LHCN-M2 (cell line): ENCODE measurements around the gene DCAF7. TPM values are rescaled to one million over a fixed set of nuclear protein-coding genes. Genes with fewer than 3 reads are reported as not detected.

Experiments
- DNase-seq: peaks from one replicate; pipeline ENCODE4 v3.0.0-alpha.2; 2012; ENCODE audit warnings: low read depth
- total RNA-seq: library from RNA; depleted of rRNA; stranded (reverse); fragments of >200 nt; gene quantifications from 2 replicates; pipeline ENCODE4 v1.2.3, GENCODE V29; 2014

DCAF7 gene
- total RNA-seq, 1 experiment from 2014 or later: 41.0 TPM

- no peak for DNase-seq
Observed at GRCh38 chr17:63544467-63545301, 5.6 kb upstream of the DCAF7 start.

- DNase-seq: no peak
Observed at GRCh38 chr17:63546308-63547082, 3.8 kb upstream of the DCAF7 start.

DNA sequence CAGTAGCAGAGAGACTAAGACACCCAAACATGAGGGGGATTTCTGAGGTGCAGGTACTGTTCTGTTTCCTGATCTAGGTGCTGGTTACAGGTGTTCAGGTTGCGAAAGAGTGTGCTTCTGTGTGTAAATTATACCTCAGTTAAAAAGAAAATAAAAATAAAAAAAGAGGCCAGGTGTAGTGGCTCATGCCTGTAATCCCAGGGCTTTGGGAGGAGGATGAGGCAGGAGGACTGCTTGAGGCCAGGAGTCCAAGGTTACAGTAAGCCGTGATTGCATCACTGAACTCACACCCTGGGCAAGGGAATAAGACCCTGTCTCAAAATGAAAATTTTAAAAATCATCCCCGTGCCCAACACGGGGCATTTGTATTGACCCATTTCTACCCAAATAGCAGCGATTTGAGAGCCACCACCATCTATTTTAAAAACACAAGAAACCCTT is 3.2 kb upstream of the DCAF7 start:
- DNase-seq: no peak

GRCh38 chr17:63549289-63549945 is 860 bp upstream of the DCAF7 start:
- DNase-seq: no peak

GRCh38 chr17:63550817-63551639 is 751 bp downstream of the DCAF7 start:
- DNase-seq: peak; percentile 25

DNA sequence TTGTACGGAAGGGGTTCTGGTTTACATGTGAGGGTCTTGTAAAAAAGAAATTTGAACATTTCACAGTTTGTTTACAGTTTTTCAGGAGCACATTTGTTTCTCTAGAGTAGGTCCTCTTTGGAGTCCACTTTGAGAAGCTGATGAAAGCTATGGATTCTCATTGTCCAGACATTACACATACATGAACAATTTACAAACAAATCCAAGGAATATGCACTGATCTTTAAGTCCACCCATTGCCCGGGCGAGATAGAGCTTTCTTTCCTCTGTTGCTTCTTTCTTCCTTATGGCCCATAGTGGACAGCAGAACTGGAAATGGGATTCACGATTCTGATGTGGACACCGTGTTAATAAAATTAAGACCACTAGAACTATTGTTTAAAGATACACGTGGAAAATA is 1.9 kb downstream of the DCAF7 start:
- DNase-seq: no peak

DNA sequence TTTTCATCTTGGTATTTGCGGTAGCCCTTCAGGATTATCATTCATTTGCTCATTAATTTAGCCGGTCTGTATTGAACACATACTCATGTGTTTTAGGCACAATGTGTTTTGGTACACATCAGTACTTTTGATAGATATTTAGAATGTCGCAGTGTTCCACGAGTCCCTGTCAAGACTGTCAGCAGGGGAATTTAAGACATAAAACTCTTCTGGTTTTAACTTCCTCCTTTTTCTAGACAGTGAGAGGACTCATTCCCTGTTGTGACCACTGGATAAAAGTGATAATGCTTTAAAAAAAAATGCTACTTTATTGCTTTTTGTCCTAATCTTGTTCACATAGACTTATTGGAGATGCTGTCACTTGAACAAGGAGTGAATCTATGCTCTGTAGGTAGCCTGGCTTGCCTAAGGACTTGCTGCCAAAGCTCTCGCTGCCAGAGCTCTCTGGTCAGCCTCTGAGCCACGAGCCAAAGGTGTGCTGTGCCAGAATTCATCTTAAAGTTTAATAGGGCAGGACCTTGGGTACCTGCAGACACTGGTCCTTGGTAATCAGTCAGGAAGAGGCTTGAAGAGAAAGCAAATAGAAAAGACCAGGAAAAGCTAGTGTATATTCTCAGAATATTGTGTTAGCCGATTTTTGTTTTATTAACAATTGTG is 5.4 kb downstream of the DCAF7 start:
- DNase-seq: no peak

DNA sequence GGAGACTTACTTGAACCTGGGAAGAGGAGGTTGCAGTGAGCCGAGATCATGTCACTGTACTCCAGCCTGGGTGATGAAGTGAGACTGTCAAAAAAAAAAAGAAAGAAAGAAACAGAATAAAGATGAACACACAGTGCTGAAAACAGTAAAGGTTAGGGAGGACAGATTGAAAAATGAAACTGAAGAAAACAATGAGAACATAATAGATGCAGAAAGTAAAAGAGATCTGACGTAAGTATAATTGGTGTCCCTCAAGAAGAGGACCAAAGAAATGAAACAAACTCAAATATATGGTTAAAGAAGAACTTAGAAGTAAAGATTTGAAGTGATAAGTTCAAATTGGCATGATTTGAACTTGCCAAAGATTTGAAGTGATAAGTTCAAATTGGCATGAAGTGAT is 7.1 kb downstream of the DCAF7 start:
- DNase-seq: no peak

DNA sequence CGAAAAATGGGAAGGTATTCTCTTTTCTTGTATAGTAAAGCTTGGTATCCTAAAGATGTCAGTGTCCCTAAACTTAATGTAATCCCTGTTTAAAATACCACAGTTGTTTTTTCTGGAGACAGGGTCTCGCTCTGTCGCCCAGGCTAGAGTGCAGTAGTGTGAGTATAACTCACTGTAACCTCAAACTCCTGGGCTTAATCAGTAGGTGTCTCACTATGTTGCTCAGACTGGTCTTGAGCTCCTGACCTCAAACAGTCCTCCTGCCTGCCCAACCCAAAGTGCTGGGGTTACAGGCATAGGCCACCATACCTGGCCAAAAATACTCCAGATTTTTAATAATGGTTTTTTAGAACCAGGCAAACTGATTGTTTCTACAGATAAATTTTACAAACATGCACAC is 8.2 kb downstream of the DCAF7 start:
- DNase-seq: no peak

GRCh38 chr17:63561819-63562218 is 11.5 kb downstream of the DCAF7 start:
- DNase-seq: no peak

GRCh38 chr17:63563339-63563738 is 13.1 kb downstream of the DCAF7 start:
- DNase-seq: no peak

DNA sequence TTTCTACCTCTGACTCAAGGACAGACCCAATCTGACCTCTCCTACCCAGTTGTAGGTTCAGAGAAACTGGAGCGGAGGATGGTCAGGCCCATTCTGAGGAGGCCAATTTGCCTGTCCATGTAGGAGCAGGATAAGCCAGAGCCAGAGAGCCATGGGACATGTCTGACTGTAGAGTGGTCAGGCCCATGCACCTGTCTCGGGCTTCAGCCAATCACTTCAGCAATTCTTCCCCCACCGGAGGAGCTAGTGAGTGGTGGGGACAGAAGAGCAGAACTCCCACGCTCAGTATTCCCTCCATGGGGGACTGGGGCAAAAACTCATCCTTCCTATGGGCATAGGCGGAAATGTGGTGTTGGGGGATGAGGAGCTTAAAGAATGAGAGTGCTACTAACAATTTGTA is 14.3 kb downstream of the DCAF7 start:
- no peak for DNase-seq

- no peak for DNase-seq
Observed at GRCh38 chr17:63567229-63567628, 17.0 kb downstream of the DCAF7 start.

GRCh38 chr17:63568563-63568962 is 18.3 kb downstream of the DCAF7 start:
- no peak for DNase-seq

- peak; percentile 53 for DNase-seq
Observed at GRCh38 chr17:63571632-63572310, 21.5 kb downstream of the DCAF7 start.

DNA sequence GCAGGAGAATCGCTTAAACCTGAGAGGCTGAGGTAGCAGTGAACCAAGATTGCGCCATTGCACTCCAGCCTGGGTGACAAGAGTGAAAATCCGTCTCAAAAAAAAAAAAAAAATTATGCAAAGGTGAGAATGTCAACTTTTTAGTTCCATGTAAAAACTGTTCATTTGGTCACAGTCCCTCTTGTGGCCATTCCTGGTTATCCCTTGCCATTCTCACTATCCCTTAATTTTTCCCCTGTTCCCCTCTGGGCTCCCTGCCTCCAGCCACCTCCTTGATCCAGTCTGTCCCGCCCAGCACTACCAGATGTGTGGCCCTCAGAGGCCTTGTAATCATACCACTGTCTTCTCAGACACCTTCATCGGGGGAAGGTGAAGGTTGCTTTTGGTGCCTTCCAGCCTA is 23.4 kb downstream of the DCAF7 start:
- no peak for DNase-seq

GRCh38 chr17:63578027-63578768 is 27.9 kb downstream of the DCAF7 start:
- DNase-seq: no peak

GRCh38 chr17:63578769-63579111 is 28.5 kb downstream of the DCAF7 start:
- no peak for DNase-seq

GRCh38 chr17:63579633-63580032 is 29.4 kb downstream of the DCAF7 start:
- no peak for DNase-seq

- peak; percentile 6 for DNase-seq
Observed at GRCh38 chr17:63587770-63588169, 37.5 kb downstream of the DCAF7 start.
